22Rv1 (cell line): ENCODE results near the gene PRCC.

Experiments used
- ZFX ChIP-seq: fragments of 450-650 bp; IDR thresholded peaks from 2 replicates; pipeline ENCODE4 v1.6.1; 2017; ENCODE audit warnings: antibody characterized with exemption, borderline replicate concordance
- TF ChIP-seq, protein P1 (sequence below): fragments of 450-650 bp; IDR thresholded peaks from 2 replicates; pipeline ENCODE4 v1.5.1; 2017; ENCODE audit warnings: mild to moderate bottlenecking

GRCh38 chr1:156727926-156728598, 39.3 kb upstream of the PRCC start, which contains the start of gene METTL25B:
- TF ChIP-seq, protein P1, sequence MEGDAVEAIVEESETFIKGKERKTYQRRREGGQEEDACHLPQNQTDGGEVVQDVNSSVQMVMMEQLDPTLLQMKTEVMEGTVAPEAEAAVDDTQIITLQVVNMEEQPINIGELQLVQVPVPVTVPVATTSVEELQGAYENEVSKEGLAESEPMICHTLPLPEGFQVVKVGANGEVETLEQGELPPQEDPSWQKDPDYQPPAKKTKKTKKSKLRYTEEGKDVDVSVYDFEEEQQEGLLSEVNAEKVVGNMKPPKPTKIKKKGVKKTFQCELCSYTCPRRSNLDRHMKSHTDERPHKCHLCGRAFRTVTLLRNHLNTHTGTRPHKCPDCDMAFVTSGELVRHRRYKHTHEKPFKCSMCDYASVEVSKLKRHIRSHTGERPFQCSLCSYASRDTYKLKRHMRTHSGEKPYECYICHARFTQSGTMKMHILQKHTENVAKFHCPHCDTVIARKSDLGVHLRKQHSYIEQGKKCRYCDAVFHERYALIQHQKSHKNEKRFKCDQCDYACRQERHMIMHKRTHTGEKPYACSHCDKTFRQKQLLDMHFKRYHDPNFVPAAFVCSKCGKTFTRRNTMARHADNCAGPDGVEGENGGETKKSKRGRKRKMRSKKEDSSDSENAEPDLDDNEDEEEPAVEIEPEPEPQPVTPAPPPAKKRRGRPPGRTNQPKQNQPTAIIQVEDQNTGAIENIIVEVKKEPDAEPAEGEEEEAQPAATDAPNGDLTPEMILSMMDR, result no peak
- TF ChIP-seq ZFX, result no peak
